Gastroesophageal sphincter (tissue), 4 donors: Measurements from ENCODE around the gene METTL24. TPM values are rescaled to one million over a fixed set of nuclear protein-coding genes. Genes with fewer than 3 reads are reported as not detected.

Experiments
- ATAC-seq: fragments of 150-250 bp; one replicate; pipeline ENCODE4 v1.9.1; 2016; ENCODE audit warnings: mild to moderate bottlenecking, moderate library complexity
- H3K27ac ChIP-seq, 4 donors: fragments of 200-600 bp; sonication (generic) in 3 of 4; 1 replicate in 3 of 4; 2 replicates in 1 of 4; pipeline ENCODE4 v1.5.1; 2016 to 2019
- H3K27me3 ChIP-seq: fragments of 200-600 bp; sonication (generic); one replicate; pipeline ENCODE4 v1.5.1; 2019
- H3K36me3 ChIP-seq, 2 donors: fragments of 200-600 bp; sonication (generic); one replicate each; pipeline ENCODE4 v1.5.1; 2019; ENCODE audit warnings: control low read depth in 1 of 2
- H3K4me1 ChIP-seq, 3 donors: fragments of 200-600 bp; sonication (generic); 1 replicate in 2 of 3; 2 replicates in 1 of 3; pipeline ENCODE4 v1.5.1; 2016 to 2019; ENCODE audit warnings: control low read depth in 2 of 3
- H3K4me3 ChIP-seq, 2 donors: fragments of 200-600 bp; sonication (generic); one replicate each; pipeline ENCODE4 v1.5.1; 2019; ENCODE audit warnings: mild to moderate bottlenecking in 1 of 2, moderate library complexity in 1 of 2
- H3K9me3 ChIP-seq, 3 donors: fragments of 200-600 bp; sonication (generic); one replicate each; pipeline ENCODE4 v1.5.1; 2017 to 2019; ENCODE audit warnings: control low read depth in 2 of 3
- CTCF ChIP-seq, 4 experiments: fragments of 200-600 bp in 2 of 4; fragments of 450-650 bp in 2 of 4; sonication (generic) in 1 of 4; IDR thresholded peaks; one replicate each; pipeline ENCODE4 v1.5.1; 2017 to 2019; ENCODE audit warnings: antibody characterized with exemption in 4 of 4, mild to moderate bottlenecking in 2 of 4, moderate library complexity in 2 of 4
- EP300 ChIP-seq: sonication (generic); formaldehyde crosslinking; IDR thresholded peaks from one replicate; pipeline ENCODE4 v1.6.1; 2017; ENCODE audit warnings: antibody characterized with exemption, mild to moderate bottlenecking
- POLR2A ChIP-seq, 2 donors: fragments of 450-650 bp; IDR thresholded peaks; one replicate each; pipeline ENCODE4 v1.6.1; 2017; ENCODE audit warnings: antibody characterized with exemption in 2 of 2, mild to moderate bottlenecking in 2 of 2, moderate library complexity in 1 of 2
- POLR2AphosphoS5 ChIP-seq: sonication (generic); formaldehyde crosslinking; IDR thresholded peaks from one replicate; pipeline ENCODE4 v1.6.1; 2017; ENCODE audit warnings: antibody characterized with exemption
- WGBS, 2 donors: methylation state at CpG; one replicate each; pipeline ENCODE4 v1.1.5; 2018; ENCODE audit warnings: low coverage in 1 of 2; 5-methylcytosine and 5-hydroxymethylcytosine counted together
- total RNA-seq, 4 donors: library from RNA; depleted of rRNA; stranded (reverse); fragments of >200 nt; gene quantifications; one replicate each; pipeline ENCODE4 v1.1.0, GENCODE V29; 2016

Gene METTL24
- total RNA-seq, 4 donors from 2014 or later = 18.6 to 33.6 (median 24.4) TPM

- peak overlapping the region; percentile 75 to 98 (median 96) for H3K27ac ChIP-seq
- no peaks in the 10 kb centered on the region for H3K36me3 ChIP-seq
- no peak for TF ChIP-seq CTCF (IDR thresholded peaks at IDR 0.05)
- TF ChIP-seq POLR2AphosphoS5 = no peak
- no peak for TF ChIP-seq POLR2A (IDR thresholded peaks at IDR 0.05)
- TF ChIP-seq EP300 = no peak
- H3K9me3 ChIP-seq = no peaks in the 10 kb centered on the region
- H3K4me1 ChIP-seq = peaks cover 8 to 76% (median 8%) of the 10 kb centered on the region in 3 donors
- peak; percentile 11 for ATAC-seq
- 18 to 25% methylated on average over 2 to 4 of the region's 14 CpGs for WGBS, 2 donors
- H3K4me3 ChIP-seq = peak overlapping the region; percentile 36 to 72
- H3K27me3 ChIP-seq = no peaks in the 10 kb centered on the region
Measured at GRCh38 chr6:110357298-110357663, 868 bp downstream of the METTL24 start.

- Histone ChIP-seq H3K27ac (peak overlapping the region; percentile 75 to 98 (median 96)), H3K9me3 (no peaks in the 10 kb centered on the region), H3K4me3 (peak overlapping the region; percentile 36 to 72), H3K27me3 (no peaks in the 10 kb centered on the region), H3K4me1 (peaks cover 8 to 81% (median 13%) of the 10 kb centered on the region in 3 donors), H3K36me3 (no peaks in the 10 kb centered on the region)
- ATAC-seq = no peak
- 34 to 48% methylated on average over 3 to 15 of the region's 15 CpGs for WGBS, 2 donors
- TF ChIP-seq POLR2AphosphoS5 (no peak), CTCF (IDR thresholded peaks at IDR 0.05) (no peak), POLR2A (IDR thresholded peaks at IDR 0.05) (no peak), EP300 (no peak)
Measured at GRCh38 chr6:110356778-110357177, 1.4 kb downstream of the METTL24 start.

GRCh38 chr6:110355727-110356126, 2.4 kb downstream of the METTL24 start:
- no peaks in the 10 kb centered on the region for H3K27me3 ChIP-seq
- TF ChIP-seq EP300 (no peak), CTCF (IDR thresholded peaks at IDR 0.05) (no peak), POLR2A (IDR thresholded peaks at IDR 0.05) (no peak), POLR2AphosphoS5 (no peak)
- H3K27ac ChIP-seq = peak overlapping the region; percentile 50 to 98 (median 96)
- no peaks in the 10 kb centered on the region for H3K9me3 ChIP-seq
- no peaks in the 10 kb centered on the region for H3K36me3 ChIP-seq
- peaks cover 8 to 92% (median 16%) of the 10 kb centered on the region in 3 donors for H3K4me1 ChIP-seq
- no peak overlapping the region for H3K4me3 ChIP-seq
- ATAC-seq = no peak
- 50 to 52% methylated on average over 1 to 2 of the region's 2 CpGs for WGBS, 2 donors

- no peaks in the 10 kb centered on the region for H3K27me3 ChIP-seq
- WGBS, 2 donors = 48 to 68% methylated on average over 2 of the region's 2 CpGs
Measured at GRCh38 chr6:110355022-110355421, 3.1 kb downstream of the METTL24 start.

More at GRCh38 chr6:110355022-110355421, 3.1 kb downstream of the METTL24 start:
- H3K4me1 ChIP-seq = peaks cover 8 to 92% (median 16%) of the 10 kb centered on the region in 3 donors
- H3K4me3 ChIP-seq = no peak overlapping the region
- peak overlapping the region; percentile 50 to 98 (median 96) for H3K27ac ChIP-seq
- TF ChIP-seq POLR2A (IDR thresholded peaks at IDR 0.05) (no peak), CTCF (IDR thresholded peaks at IDR 0.05) (no peak), POLR2AphosphoS5 (no peak), EP300 (no peak)
- H3K9me3 ChIP-seq = no peaks in the 10 kb centered on the region
- ATAC-seq = no peak
- no peaks in the 10 kb centered on the region for H3K36me3 ChIP-seq
